ENCODE results near the gene RPAP2.

GRCh38 chr1:92262516-92262915, 36.3 kb upstream of the RPAP2 start:
- TF ChIP-seq POLR2A (IDR thresholded peaks at IDR 0.05; ENCODE audit: low read length): no peak
- no peak for TF ChIP-seq GATA1 (IDR thresholded peaks at IDR 0.05; ENCODE audit: low read depth, low read length)

Data from erythroblast (primary cell).